Endodermal cell (in vitro differentiated cells): ENCODE data around the gene DNAH12. TPM values are rescaled to one million over a fixed set of nuclear protein-coding genes. Genes with fewer than 3 reads are reported as not detected.

Source experiments
- DNase-seq: peaks from one replicate; pipeline ENCODE4 v3.0.0-alpha.2; 2017
- H3K27ac ChIP-seq: 2 replicates; pipeline ENCODE4 v1.5.1; 2013; ENCODE audit warnings: mild to moderate bottlenecking, low read depth, low read length, moderate library complexity
- H3K27me3 ChIP-seq: 2 replicates; pipeline ENCODE4 v1.6.1; 2013; ENCODE audit warnings: mild to moderate bottlenecking, low read length, moderate library complexity; ENCODE audit not compliant: insufficient read depth, control insufficient read depth, poor library complexity, severe bottlenecking
- H3K36me3 ChIP-seq: 2 replicates; pipeline ENCODE4 v1.7.0; 2013; ENCODE audit warnings: mild to moderate bottlenecking, low read length, moderate library complexity; ENCODE audit not compliant: control insufficient read depth, insufficient read depth
- H3K4me1 ChIP-seq: one replicate; pipeline ENCODE4 v1.7.0; 2013; ENCODE audit warnings: low read length; ENCODE audit not compliant: control insufficient read depth, insufficient read depth
- H3K4me3 ChIP-seq: 2 replicates; pipeline ENCODE4 v1.5.1; 2013; ENCODE audit warnings: mild to moderate bottlenecking, low read length, moderate library complexity
- H3K9ac ChIP-seq: 2 replicates; pipeline ENCODE4 v1.6.1; 2013; ENCODE audit warnings: mild to moderate bottlenecking, low read length, moderate library complexity; ENCODE audit not compliant: poor library complexity, severe bottlenecking; ENCODE audit errors: extremely low read depth
- H3K9me3 ChIP-seq: 2 replicates; pipeline ENCODE4 v1.6.1; 2013; ENCODE audit warnings: mild to moderate bottlenecking, low read length, moderate library complexity; ENCODE audit not compliant: control insufficient read depth
- H3K27ac Mint-ChIP-seq: 2 replicates; pipeline ENCODE4 v1.8.0; 2020; ENCODE audit warnings: mixed read lengths
- H3K27me3 Mint-ChIP-seq: 2 replicates; pipeline ENCODE4 v1.8.0; 2021; ENCODE audit warnings: mild to moderate bottlenecking, mixed read lengths; ENCODE audit not compliant: insufficient read depth
- H3K36me3 Mint-ChIP-seq: 2 replicates; pipeline ENCODE4 v1.8.0; 2020; ENCODE audit warnings: low read depth, mixed read lengths
- H3K4me1 Mint-ChIP-seq: 2 replicates; pipeline ENCODE4 v1.8.0; 2020; ENCODE audit warnings: mixed read lengths
- H3K4me3 Mint-ChIP-seq: 2 replicates; pipeline ENCODE4 v1.8.0; 2020; ENCODE audit warnings: mild to moderate bottlenecking, moderate library complexity, mixed read lengths
- H3K9me3 Mint-ChIP-seq: 2 replicates; pipeline ENCODE4 v1.8.0; 2020; ENCODE audit warnings: mild to moderate bottlenecking, mixed read lengths
- CTCF ChIP-seq: fragments of 200-600 bp; sonication (generic); conservative IDR thresholded peaks from 2 replicates; pipeline ENCODE4 v1.5.0; 2021; ENCODE audit warnings: antibody characterized with exemption, mild to moderate bottlenecking
- WGBS, 2 experiments: methylation state at CpG; one replicate each; pipeline versions ENCODE4 v1.1.5 to v1.1.7; 2013; ENCODE audit warnings: missing lambda C conversion rate in 2 of 2, mixed read lengths in 1 of 2; ENCODE audit not compliant: insufficient coverage in 1 of 2, insufficient read length in 1 of 2; 5-methylcytosine and 5-hydroxymethylcytosine counted together
- total RNA-seq, 2 donors: library from RNA; stranded (reverse); fragmentation: NEBNext Ultra II Directional in 1 of 2; extraction: Animal tissue kit (Norgen Biotek cat#: 25700) in 1 of 2; gene quantifications; 2 replicates in 1 of 2; 3 replicates in 1 of 2; pipeline ENCODE4 v1.2.1, GENCODE V29; 2021

DNAH12 gene
- total RNA-seq, 2 donors from 2014 or later, result 0.77 to 2.2 TPM

DNA sequence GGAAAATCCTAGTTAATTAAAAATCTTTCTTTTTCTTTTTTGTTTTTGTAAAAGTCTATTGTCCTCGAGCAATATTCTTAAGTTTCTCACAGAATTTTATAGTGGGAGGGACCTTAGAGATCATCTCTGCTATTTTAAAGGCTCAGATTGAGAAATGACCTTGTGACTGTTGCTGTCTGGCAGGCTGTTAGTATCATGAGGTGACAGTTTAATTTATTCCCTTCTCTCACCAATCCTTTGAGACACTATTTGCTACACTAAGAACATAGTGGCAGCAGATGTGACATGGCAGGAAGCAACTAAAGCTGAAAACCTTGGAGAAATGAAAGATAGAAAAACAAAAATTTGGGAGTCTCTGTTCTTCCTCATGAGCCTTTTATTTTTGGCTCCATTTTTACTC, 291.7 kb downstream of the DNAH12 start:
- Mint-ChIP-seq H3K4me3 (no peak overlapping the region), H3K4me1 (no peaks in the 10 kb centered on the region), H3K36me3 (peaks cover 50% of the 10 kb centered on the region), H3K27ac (no peak overlapping the region), H3K9me3 (no peaks in the 10 kb centered on the region), H3K27me3 (no peaks in the 10 kb centered on the region)
- no peaks in the 10 kb centered on the region for H3K27me3 ChIP-seq
- H3K4me1 ChIP-seq, result no peaks in the 10 kb centered on the region
- no peak overlapping the region for H3K9ac ChIP-seq
- H3K27ac ChIP-seq, result no peak overlapping the region
- 85% methylated on average over 1 of the region's 1 CpG; no CpG with 5 or more reads in 1 of the 2 experiments for WGBS, 2 experiments
- no peak overlapping the region for H3K4me3 ChIP-seq
- H3K9me3 ChIP-seq, result no peaks in the 10 kb centered on the region
- TF ChIP-seq CTCF, result no peak
- peaks cover 59% of the 10 kb centered on the region for H3K36me3 ChIP-seq
- DNase-seq, result no peak

GRCh38 chr3:57244946-57245345, 299.2 kb downstream of the DNAH12 start:
- Histone ChIP-seq H3K4me3 (no peak overlapping the region), H3K36me3 (peaks cover 96% of the 10 kb centered on the region), H3K27me3 (no peaks in the 10 kb centered on the region), H3K9me3 (no peaks in the 10 kb centered on the region), H3K4me1 (no peaks in the 10 kb centered on the region), H3K27ac (no peak overlapping the region), H3K9ac (no peak overlapping the region)
- TF ChIP-seq CTCF, result no peak
- H3K27ac Mint-ChIP-seq, result no peak overlapping the region
- H3K9me3 Mint-ChIP-seq, result no peaks in the 10 kb centered on the region
- peaks cover 11% of the 10 kb centered on the region for H3K4me1 Mint-ChIP-seq
- WGBS, 2 experiments, result 89 to 90% methylated on average over 1 to 2 of the region's 2 CpGs
- H3K4me3 Mint-ChIP-seq, result no peak overlapping the region
- DNase-seq, result no peak
- no peaks in the 10 kb centered on the region for H3K27me3 Mint-ChIP-seq
- H3K36me3 Mint-ChIP-seq, result peaks cover 67% of the 10 kb centered on the region

Other genes with a start within 250 kb of the DNAH12 start
- 10 to 100 TPM; 10.5 to 12.5 TPM for gene PDE12, start 11.9 kb upstream of the DNAH12 start, total RNA-seq
- gene ARF4, start 53.0 kb upstream of the DNAH12 start, total RNA-seq, result 100 to 1,000 TPM; 176 to 188 TPM
- 10 to 100 TPM; 23.4 to 35.1 TPM for gene DENND6A, start 148.7 kb upstream of the DNAH12 start, total RNA-seq
- 10 to 100 TPM; 64.8 to 65.7 TPM for gene SLMAP, start 212.0 kb upstream of the DNAH12 start, total RNA-seq